Heart left ventricle (tissue), 13 donors: Measurements from ENCODE around the gene SLC35C1.

Experiments used
- POLR2A ChIP-seq, 2 donors: fragments of 450-650 bp; IDR thresholded peaks; one replicate each; pipeline ENCODE4 v1.6.1; 2017; ENCODE audit warnings: antibody characterized with exemption in 2 of 2, mild to moderate bottlenecking in 2 of 2, moderate library complexity in 2 of 2
- TF ChIP-seq, protein P1 (sequence below), 12 donors: fragments of 200-600 bp; sonication (generic) in 4 of 12; IDR thresholded peaks; one replicate each; pipeline versions ENCODE4 v1.5.0 to v1.8.0; 2018 to 2022; ENCODE audit warnings: antibody characterized with exemption in 12 of 12, mild to moderate bottlenecking in 5 of 12
- donor health status: ischemic (EF 13 %, LVEDD 7.1; RV severe dilation, severe dysfunction).
- donor health status: DM: no; HTN: yes; CAD: no.
- donor health status: DM: no; HTN: no; CAD: no.
- donor health status: ischemic (EF 25% LVEDD 6.9; RV normal size, moderate dysfunction).
- donor health status: ischemic (EF 25% LVEDD 5.7; RV mildly dilated, moderate dysfunction).
- donor health status: ischemic (EF 35%, LVEDD 5.7; RV mildly dilated, moderate dysfunction).
- donor health status: nonischemic (EF 11% LVEDD 7.7; RV severe dilation, severe dysfunction).
- donor health status: DM: yes; HTN: yes; CAD: no.
- donor health status: PGD.
- donor health status: ischemic (EF 29% LVEDD 5.4; RV normal size, mild dysfunction).
- donor health status: nonischemic (EF 23%, LVEDD 6.1; RV moderate dilation, normal function).

GRCh38 chr11:45788887-45789286 is 16.1 kb upstream of the SLC35C1 start:
- TF ChIP-seq POLR2A (IDR thresholded peaks at IDR 0.05): no peak
- TF ChIP-seq, protein P1, sequence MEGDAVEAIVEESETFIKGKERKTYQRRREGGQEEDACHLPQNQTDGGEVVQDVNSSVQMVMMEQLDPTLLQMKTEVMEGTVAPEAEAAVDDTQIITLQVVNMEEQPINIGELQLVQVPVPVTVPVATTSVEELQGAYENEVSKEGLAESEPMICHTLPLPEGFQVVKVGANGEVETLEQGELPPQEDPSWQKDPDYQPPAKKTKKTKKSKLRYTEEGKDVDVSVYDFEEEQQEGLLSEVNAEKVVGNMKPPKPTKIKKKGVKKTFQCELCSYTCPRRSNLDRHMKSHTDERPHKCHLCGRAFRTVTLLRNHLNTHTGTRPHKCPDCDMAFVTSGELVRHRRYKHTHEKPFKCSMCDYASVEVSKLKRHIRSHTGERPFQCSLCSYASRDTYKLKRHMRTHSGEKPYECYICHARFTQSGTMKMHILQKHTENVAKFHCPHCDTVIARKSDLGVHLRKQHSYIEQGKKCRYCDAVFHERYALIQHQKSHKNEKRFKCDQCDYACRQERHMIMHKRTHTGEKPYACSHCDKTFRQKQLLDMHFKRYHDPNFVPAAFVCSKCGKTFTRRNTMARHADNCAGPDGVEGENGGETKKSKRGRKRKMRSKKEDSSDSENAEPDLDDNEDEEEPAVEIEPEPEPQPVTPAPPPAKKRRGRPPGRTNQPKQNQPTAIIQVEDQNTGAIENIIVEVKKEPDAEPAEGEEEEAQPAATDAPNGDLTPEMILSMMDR (IDR thresholded peaks at IDR 0.05): no peak
